Activated CD8-positive, alpha-beta memory T cell treated with anti-CD3 and anti-CD28 coated beads, Interleukin-2, amount 50 U/mL, for 1 hour (primary cell): ENCODE data around the gene AGBL1.

Experiments
- DNase-seq: peaks from one replicate; pipeline ENCODE4 v3.0.0-alpha.2; 2020; ENCODE audit errors: extremely low read depth

The AGBL1 gene

DNA sequence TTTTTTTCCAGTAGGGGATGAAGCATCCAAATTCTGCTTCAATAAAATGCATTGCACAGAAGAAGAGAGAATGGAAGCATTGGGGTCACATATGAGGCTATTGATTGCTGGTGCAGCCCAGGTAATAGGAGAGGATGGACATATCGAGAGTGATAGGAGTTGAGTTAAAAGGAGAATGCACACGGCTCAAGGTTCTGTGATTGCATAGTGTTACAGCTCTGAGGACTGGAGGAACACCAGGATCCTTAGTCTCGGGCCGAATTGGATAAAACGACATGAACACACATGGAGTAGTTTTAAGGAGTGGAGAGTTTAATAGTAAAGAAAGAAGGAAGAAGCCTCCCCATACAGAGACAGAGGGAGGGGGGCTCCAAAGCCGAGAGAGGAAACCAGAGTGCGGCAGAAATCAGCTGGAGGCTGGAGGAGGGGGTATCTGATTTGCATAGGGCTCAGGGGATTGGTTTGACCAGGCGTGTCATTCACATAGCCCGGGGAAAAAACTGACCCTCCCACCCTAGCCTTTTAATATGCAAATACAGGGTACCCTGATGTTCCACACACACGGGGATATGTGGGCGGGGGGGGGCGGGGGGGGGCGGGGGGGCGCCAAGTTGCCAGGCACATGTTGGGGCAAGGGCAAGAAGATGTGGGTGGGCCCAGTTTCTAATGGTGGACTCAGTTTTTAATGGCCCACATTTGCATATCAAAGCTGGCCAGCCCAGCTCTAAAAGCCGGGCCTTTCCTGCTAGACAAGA is 156.9 kb downstream of the AGBL1 start:
- DNase-seq = no peak

DNA sequence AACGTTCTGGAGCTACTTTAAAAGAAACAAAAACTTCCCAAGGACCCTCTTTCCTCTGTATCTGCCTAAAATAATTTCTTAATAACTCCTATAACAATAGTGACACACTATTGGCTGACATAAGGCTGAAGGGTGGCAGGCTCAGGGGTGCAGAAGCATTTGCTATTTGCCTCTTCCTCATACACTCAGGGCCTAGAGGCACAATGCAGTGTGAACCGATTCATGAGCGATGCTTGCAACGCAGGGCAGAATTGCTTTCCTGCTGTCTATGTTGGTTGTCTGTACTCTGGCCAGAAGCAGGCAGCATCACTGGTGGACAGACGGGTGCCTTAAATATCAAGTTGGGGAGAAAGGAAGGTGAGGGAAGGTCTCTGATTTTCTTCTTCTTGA is 157.4 kb downstream of the AGBL1 start:
- DNase-seq = no peak

DNA sequence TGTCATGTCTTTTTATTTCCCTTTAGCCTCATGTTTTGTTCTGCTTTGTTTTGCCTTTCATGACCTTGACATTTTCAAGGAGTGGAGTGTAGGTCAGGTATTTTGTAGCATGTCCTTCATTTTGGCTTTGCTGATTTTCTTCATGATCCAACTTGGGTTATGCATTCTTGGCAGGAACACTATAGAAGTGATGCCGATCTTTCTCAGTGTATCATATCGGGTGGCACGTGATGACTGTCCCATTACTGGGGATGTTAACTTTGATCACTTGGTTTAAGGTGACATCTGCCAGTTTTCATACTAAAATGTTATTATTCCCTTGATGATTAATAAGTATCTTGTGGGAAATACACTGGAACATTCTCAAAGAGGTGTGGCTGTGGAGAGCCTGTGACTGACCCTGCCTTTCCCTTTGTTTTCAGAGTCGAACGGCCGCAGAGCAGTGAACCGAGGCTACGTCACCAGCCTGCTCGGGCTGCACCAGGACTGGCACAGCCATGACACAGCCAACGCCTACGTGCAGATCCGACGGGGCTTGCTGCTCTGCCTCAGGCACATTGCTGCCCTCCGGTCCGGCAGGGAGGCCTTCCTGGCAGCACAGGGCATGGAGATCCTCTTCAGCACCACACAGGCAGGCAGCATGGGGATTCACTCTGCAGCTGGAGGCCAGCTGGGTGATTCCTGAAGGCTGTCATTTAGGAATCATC is 167.7 kb downstream of the AGBL1 start:
- no peak for DNase-seq

DNA sequence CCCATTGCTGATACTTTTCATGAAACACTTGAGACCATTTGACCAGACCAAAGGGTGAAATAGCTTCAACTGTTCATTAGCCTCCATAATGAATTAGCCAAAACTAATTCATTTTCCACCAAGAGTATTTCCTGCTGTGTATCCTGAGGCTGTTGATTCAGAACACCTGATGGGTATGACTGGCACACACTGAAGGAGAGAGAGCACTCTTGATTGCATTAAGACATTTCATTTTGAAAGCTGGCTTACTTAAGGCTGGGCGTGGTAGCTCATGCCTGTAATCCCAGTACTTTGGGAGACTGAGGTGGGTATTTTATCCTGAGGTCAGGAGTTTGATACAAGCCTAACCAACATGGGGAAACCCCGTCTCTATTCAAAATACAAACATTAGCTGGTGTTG is 175.6 kb downstream of the AGBL1 start:
- DNase-seq = no peak

DNA sequence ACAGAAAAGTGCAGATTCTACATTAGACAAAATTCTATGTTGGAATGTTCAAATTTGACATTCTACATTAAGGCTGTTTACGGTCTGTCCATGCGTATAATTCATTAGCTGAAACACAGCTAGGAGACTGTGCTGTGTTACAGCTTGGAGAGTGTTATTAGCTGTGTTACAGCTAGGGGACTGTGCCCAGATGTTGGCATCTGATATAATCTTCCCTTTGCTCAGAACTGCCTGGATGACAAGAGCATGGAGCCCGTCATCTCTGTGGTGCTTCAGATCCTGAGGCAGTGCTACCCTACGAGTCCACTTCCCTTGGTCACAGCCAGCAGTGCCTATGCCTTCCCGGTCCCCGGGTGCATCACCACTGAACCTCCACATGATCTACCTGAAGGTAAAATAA is 177.0 kb downstream of the AGBL1 start:
- no peak for DNase-seq

DNA sequence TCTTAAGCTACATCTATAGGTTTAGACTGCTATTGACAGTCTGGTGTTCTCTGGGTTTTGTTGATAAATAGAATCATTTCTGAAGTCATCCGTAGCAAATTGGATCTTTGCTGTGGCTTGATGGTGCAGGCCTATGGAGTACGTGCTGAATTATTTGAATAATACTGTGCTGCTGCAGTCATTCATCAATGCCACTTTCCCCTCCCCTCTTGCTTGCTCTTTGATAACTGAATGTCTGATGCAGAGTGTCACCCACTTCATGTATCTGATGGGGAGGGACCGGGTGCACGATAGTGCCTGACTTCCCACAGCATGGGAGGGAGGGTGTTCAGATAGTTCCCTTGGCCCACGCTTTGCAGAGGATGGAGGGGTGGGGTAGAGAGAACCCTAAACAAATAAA is 179.9 kb downstream of the AGBL1 start:
- DNase-seq = no peak

DNA sequence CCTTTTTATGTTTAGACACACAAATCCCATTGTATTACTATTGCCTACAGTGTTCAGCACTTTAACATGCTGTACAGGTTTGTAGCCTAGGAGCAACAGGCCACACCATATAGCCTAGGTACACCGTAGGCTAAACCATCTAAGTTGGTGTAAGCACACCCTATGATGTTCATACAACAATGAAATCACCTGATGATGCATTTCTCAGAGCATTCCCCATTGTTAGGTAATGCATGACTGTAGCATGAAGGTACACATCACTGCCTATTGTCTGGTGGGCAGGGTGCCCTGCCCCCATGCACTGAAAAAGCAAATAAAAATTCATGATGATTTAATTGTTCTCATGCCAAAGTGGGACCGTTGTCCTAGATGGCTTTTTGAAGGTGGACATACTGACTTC is 183.6 kb downstream of the AGBL1 start:
- DNase-seq = no peak

DNA sequence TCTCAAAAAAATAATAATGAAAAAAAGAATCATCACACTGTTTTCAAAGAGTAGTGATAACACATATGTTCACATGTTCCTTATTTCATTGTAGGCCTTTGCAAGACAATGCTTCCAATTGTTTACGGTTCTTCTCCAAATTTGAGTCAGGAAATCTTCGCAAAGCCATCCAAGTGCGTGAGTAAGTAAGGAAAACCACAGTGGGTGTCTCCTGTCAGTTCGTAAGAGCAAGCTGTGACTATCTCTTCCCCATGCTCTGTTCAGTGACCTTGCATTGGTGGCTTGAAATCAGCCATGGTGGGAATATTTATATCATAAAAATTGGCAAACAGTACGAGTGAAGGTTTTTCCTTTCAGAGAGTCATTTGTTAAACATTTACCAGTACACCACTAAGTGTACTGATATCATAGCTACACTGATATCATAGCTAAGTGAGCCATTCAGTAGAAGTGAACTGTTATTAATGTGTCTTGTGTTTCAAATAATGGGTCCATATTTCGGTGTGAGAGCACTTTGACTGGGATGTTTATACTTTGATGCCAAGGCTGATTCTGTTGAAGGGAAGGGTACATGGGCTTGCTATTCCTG is 187.3 kb downstream of the AGBL1 start:
- DNase-seq = no peak

DNA sequence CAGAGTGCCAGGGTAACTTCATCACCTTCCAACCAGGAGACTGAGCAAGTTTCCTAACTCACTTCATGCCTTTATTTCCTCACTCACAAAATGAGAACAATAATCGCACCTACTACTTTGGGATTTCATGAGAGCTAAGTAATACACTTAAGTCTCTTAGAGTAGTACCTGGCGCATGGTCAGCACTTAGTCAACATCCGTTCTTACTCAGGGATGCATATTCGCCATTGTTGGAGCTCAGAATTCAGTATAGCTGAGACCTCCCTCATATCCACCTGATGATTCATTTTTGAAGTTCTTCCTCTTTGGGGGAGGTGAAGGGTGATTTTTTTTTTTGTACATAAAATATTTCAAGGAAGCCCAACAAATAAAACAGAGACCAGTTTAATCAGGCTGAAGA is 188.2 kb downstream of the AGBL1 start:
- no peak for DNase-seq

DNA sequence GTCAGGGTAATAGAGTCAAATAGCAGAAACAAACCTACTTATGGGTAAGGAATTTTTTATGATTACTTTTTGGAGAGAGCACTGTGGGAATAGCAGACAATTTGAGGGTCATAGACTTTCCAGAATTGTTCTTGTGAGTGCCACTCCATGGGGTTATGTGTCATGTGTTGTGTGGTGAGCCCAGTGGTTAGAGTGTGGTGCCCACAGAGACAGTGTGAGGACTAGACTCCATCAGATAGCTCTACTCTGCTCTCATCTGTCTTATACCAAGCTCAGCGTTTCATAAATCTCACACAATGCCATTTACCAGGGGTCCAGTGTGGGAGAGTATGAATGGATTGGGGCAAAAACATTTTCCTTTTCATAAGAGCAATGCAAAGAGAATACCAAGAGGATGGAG is 188.9 kb downstream of the AGBL1 start:
- no peak for DNase-seq

DNA sequence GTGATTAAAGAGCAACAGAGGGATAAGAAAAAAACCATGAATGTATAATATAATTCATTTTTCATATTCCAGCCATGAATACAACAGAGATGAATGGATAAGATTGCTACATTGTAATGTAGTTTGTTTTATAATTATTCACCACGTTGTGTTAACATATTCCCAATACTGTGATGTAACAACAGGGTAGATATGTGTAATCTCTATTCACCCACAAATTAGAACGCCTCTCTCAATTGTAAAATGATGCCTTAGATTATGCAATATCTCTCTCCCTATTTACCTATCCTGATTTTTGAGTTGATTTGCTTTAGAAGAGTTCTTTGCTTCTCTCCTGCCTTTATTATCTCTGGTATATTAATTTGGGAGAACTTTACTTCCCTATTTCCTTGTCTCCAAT is 193.6 kb downstream of the AGBL1 start:
- DNase-seq = no peak

DNA sequence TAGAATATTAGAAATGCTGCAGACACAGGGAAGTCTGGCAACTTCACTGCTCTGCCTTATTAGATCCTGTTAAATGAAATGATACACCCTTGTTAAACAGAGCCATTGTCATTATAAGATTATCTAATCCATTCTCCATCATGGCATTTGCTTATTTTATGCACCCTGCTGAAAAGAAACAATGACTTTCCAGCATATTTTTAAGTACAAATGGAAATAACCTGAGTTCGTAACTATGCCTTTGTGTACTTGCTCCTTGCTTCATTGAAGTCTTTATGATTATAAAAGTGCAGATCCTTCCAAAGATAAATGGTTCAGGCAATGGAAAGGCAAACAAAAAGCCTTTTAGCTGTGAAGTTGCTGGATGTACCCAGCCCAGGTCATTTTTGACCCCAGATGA is 195.7 kb downstream of the AGBL1 start:
- no peak for DNase-seq

DNA sequence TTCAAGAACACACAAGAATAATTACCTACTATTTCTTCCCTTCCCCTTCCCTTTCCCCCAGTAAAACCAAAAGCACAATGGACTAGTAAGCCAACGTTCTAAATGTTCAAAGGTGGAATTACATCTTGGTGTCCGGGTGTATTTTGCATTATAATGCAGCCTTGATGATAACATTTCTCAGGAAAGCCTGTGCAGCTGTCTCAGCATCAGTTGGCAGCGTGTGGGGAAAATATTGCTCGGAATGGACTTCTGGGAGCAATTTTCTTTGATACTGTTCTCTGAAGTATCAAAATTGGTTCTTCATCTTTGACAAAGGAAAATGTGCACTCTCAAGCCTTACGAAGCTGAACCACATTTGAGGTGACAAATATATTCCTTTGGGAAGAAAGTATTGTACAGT is 198.9 kb downstream of the AGBL1 start:
- DNase-seq = no peak

DNA sequence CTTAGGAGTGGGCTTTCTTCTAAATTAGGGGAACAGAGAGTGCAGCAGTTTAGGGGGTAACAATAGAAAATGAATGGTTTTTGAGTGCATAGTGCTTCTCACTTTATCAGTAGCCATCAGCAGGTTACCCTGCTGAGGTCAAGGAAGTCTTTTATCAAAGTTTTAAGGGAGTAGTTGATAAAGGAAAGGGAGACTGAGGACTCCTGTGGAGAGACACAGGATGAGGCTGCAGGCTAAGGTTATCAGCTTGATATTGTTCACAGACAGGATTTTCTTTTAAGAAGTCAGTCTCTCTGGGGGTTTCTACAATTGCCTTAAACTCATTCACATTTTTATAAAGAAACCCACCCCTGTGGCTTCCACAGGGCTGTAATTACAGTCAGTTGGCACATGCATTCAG is 205.0 kb downstream of the AGBL1 start:
- DNase-seq = no peak

DNA sequence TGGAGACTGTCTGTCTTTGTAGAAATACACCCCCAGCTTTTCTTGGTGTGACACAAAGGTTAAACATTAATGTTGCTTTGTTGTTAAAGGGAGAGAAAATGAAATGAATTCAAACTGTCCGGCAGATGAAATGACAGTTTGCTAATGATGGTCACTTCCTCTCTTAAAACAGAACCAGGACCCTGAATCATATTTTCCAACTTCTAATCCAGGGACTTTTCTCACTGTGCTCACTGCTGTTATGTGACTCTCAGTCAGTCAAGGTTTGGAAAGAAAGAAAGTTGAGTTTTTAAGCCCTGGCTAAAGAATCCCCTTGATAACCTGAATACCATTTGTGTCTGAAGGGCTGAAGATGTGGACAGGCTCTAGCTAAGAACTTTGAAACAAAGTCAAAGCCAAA is 215.8 kb downstream of the AGBL1 start:
- DNase-seq = no peak

DNA sequence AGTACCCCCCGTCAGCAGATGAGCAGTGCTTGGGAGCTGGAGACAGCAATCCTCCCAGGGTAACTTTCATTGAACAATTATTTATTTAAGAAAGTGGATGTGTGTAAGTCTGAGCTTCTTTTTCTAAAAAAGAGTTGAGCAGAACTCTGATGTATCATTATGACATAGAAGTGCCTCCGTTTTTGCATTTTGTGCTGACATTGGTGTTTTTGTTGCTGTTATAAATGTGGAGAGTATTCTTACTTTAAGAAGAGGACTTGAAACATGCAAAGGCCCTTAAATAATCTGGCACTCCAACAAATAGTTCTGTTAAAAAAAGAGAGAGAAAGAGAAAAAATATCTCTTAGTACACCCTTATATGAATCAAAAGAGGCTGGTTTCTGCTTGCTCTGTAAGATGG is 217.1 kb downstream of the AGBL1 start:
- no peak for DNase-seq

DNA sequence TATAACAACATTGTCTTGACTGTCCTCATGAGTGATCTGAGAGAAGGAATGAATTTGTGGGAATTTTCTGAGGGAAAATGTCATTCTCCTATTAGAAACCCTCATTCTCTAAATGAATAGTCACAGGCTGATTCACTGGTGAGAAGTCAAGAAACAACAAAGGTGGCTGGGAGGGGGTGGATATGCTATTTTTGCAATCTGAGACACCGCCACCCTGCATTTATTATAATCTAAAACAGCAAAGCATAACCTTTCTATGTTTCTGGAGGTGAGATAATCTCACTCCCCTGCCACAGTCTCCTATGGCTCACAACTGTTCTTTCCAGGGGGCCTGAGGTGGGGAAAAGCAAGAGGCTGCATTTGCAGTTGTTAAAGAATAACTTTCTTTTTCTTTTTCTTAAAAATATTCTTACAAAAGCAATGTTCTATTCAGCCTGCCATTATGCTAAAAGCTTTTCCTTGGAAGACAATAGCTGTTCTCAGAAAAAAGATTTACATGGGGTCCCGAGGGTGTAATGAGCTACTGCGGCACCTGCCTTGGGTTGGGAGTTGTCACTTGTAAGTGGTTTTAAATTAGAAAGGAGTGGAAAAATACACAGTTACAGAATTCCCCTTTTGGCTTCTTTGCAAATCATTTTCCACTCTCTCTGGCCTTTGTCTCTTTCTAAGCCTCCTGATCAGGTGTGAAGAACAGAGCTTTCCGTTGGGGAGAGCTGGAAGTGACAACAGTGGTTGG is 220.9 kb downstream of the AGBL1 start:
- DNase-seq = no peak

DNA sequence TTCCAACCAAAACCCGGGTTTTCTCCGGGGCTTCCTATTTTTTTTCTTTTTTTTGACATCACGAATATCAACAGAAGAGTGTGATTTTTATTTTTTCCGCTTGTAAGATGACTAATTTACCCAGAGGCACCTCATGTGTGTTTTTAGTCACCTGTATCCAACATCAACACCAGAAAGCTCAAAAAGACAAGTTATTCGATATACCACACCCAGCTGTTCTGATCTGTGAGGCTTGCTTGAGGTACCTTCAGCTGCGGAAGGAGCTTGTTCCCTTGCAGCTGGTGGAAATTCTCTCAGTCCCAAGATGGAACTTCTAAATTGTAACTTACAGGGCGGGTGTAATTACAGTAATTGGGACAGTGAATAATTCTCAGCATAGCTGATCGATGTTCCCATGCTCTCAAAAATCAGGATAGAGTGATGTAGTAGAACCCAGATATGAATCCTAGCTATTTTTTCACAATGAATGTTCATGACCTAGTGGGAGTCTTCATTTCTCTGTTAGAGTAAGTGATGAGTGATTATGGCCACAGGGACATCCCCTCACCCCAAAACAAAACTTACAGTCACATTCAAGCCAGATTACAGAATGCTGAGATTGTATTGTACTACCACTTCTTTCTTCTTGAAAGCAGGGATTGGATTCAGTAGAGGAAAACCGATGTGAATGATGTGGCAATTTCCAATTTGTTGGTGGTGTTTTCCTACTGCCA is 232.1 kb downstream of the AGBL1 start:
- DNase-seq = no peak

DNA sequence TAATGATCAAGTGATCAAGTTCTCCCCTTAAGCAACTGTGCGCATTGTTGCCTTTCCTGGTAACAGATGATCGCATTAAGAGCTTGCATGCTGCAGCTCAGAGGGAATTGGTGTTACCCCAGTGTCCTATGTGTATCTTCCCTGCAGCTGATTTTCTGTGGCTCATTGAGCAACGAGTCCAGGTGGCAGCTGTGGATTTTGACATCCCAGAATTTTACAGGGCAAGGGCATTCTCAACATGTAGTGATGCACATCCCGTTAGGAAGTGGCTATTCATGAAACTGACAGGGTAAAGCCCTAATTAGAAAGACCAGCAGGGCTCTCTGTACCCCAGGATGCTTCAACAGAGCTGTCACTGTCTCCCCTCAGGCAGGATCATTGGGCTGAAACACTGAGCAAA is 232.8 kb downstream of the AGBL1 start:
- no peak for DNase-seq

DNA sequence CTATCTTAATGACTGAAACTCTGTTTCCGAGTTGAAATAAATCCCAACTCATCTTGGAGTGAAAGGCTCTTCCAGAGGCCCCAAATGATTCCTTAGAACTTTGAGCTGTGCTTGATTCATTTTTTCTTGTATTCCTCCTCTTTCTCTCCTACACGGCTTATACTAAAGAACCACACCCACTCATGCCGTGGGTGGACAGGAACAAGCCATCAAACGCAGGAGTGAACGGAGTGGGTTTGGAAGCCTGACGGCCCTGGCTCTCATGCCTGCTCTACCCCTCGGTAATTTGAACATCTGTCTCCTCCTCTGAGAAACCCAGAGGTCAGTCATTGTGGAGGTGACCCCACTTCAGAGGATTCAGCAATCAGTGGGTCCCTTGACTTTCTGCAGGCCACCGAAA is 236.5 kb downstream of the AGBL1 start:
- no peak for DNase-seq

DNA sequence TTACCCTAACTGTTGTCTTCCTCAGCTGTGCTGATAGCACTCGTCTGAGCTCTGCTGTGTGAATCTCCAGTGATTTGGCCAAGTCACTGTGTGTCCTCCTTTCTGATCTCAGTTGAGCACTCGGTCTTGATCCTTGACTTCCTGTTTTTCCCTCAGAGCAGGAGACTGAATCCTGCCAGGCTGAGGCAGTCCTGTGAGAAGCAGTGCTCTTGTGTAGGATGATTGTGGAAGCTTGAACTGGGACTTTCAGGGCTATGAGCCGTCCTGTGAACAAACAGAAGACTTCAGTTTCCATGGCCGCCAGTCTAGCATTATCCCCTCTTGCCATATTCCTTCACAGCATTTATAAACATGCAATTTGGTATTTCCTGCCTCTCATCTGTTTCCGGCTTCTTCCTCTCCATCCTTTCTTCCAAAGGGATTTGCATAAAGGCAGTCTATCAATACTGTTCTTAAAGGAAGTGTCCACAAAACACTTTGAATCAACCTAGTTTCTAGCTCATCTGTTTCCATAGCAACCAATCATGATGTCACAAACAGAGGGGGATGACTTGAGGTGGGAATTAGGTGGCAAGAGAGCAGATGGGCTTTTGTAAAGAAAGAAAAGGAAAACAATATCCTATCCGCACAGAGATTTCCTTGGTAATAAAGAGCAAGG is 237.2 kb downstream of the AGBL1 start:
- DNase-seq = no peak

DNA sequence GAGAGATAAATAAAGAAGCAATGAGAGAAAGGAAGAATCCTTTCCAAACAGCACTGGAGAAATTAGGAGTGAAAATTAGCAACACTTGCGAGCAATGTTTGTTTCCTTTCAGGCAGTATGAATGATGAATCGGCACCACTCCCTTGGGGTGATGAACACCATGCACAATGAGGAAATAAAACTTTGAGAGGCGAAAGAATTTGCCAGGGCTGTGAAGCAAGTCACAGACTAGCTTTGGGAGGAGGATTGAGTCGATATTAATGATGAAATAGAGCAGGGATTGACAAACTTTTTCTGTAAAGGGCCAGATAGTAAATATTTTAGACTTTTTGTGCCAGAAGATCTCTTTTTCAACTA is 237.7 kb downstream of the AGBL1 start:
- no peak for DNase-seq
